Measurements from ENCODE around the gene TP53RK.
"Not testable (repeated sequence)": the region's sequence is repeated elsewhere in the genome, so short reads cannot be mapped to it uniquely, and the experiment has no call there.

The TP53RK gene

DNA sequence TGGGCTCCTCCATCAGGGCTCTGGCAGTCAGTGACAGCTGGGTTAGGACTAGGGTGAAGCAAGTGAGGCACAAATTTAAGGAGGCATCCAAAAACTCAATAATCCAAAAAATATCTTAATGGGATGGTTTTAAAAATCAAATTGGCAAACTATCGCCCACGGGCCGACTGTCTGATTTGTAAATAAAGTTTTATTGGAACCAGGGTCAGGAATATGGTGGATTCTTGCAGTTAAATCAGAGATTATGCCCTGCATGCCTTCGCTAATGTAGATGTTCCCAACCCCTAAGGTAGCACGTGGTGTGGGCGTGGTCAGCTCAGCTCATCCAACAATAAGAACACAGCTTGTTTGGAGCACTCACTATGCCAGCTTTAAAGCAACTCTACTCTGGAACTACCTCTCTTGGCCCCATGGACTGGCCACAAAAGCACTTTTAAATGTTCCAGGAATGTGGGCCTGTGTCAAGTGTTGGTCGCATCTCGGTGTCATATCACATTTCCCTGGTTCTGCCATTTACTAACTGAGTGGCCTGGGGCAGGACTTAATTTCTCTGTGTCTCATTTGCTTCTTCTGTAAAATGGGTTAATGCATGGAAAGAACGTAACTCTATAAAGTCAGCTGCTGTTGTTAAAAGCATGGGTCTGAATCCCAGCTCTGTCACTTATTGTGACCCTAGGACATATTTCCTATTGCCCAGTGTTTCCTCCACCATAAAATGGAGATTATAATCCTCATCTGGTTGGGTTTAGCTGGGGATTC lies 7.0 kb downstream of the TP53RK start:
- H3K4me3 ChIP-seq (ENCODE audit: low read depth, low read length) = no peak overlapping the region

GRCh38 chr20:46681032-46681854 lies 8.0 kb downstream of the TP53RK start:
- no peak overlapping the region for H3K9ac ChIP-seq (ENCODE audit: low read length)
- H3K9me3 ChIP-seq (ENCODE audit: control insufficient read depth, insufficient read depth, low read depth, low read length) = no peaks in the 10 kb centered on the region
- H3K36me3 ChIP-seq (ENCODE audit: control insufficient read depth, insufficient read depth, low read length) = peaks cover 26% of the 10 kb centered on the region
- no peaks in the 10 kb centered on the region for H3K27me3 ChIP-seq (ENCODE audit: control insufficient read depth, insufficient read depth, low read length)
- H3K4me1 ChIP-seq (ENCODE audit: control insufficient read depth, insufficient read depth, low read length) = peaks cover 29% of the 10 kb centered on the region
- no peak overlapping the region for H3K27ac ChIP-seq (ENCODE audit: low read depth, low read length)
- H3K4me3 ChIP-seq (ENCODE audit: low read depth, low read length) = no peak overlapping the region

More for the DNA sequence above, 7.0 kb downstream of the TP53RK start:
- Histone ChIP-seq H3K4me1 (ENCODE audit: control insufficient read depth, insufficient read depth, low read length) (peaks cover 29% of the 10 kb centered on the region), H3K36me3 (ENCODE audit: control insufficient read depth, insufficient read depth, low read length) (peaks cover 33% of the 10 kb centered on the region), H3K9ac (ENCODE audit: low read length) (no peak overlapping the region), H3K27ac (ENCODE audit: low read depth, low read length) (no peak overlapping the region), H3K27me3 (ENCODE audit: control insufficient read depth, insufficient read depth, low read length) (no peaks in the 10 kb centered on the region), H3K9me3 (ENCODE audit: control insufficient read depth, insufficient read depth, low read depth, low read length) (no peaks in the 10 kb centered on the region)

DNA sequence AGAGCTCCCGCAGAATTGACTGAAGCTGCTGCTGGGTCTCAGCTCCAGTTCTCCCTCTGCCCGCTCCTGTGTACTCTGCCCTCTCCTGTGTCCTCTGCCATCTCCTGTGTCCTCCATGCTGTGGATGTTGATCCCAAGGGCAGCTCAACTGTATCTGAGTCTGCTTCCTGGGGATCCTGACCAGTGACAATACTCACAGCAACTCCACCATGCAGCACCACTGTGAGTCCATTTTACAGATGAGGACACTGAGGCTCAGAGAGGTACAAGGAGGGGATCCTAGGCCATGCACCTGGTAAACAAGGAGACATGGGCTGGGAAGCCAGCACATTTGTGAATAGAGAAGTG lies 8.6 kb downstream of the TP53RK start:
- peaks cover 29% of the 10 kb centered on the region for H3K4me1 ChIP-seq (ENCODE audit: control insufficient read depth, insufficient read depth, low read length)
- H3K9ac ChIP-seq (ENCODE audit: low read length) = no peak overlapping the region
- no peaks in the 10 kb centered on the region for H3K9me3 ChIP-seq (ENCODE audit: control insufficient read depth, insufficient read depth, low read depth, low read length)
- H3K27ac ChIP-seq (ENCODE audit: low read depth, low read length) = no peak overlapping the region
- no peaks in the 10 kb centered on the region for H3K27me3 ChIP-seq (ENCODE audit: control insufficient read depth, insufficient read depth, low read length)
- H3K36me3 ChIP-seq (ENCODE audit: control insufficient read depth, insufficient read depth, low read length) = peaks cover 20% of the 10 kb centered on the region
- H3K4me3 ChIP-seq (ENCODE audit: low read depth, low read length) = no peak overlapping the region

DNA sequence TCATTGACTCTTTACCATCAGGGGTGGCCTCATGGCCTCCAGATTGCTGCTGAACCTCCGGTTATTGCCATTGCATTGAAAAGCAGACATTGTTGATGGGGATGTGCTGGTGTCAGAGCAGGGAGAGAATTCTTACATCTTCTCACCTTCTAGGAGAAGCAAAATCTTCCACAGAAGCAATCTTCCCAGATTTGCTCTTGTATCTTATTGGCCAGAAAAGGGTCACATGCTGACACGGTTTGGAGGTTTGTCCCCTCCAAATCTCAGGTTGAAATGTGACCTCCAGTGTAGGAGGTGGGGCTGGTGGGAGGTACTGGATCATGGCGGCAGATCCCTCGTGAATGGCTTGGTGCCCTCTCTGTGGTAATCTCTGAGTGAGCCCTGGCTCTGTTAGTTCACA lies 10.7 kb downstream of the TP53RK start:
- Histone ChIP-seq H3K27me3 (ENCODE audit: control insufficient read depth, insufficient read depth, low read length) (no peaks in the 10 kb centered on the region), H3K36me3 (ENCODE audit: control insufficient read depth, insufficient read depth, low read length) (peaks cover 10% of the 10 kb centered on the region), H3K4me1 (ENCODE audit: control insufficient read depth, insufficient read depth, low read length) (peaks cover 32% of the 10 kb centered on the region), H3K9ac (ENCODE audit: low read length) (no peak overlapping the region), H3K9me3 (ENCODE audit: control insufficient read depth, insufficient read depth, low read depth, low read length) (no peaks in the 10 kb centered on the region), H3K27ac (ENCODE audit: low read depth, low read length) (no peak overlapping the region), H3K4me3 (ENCODE audit: low read depth, low read length) (no peak overlapping the region)

- no peak overlapping the region for H3K9ac ChIP-seq (ENCODE audit: low read length)
- peaks cover 10% of the 10 kb centered on the region for H3K36me3 ChIP-seq (ENCODE audit: control insufficient read depth, insufficient read depth, low read length)
- no peak overlapping the region for H3K4me3 ChIP-seq (ENCODE audit: low read depth, low read length)
- H3K27ac ChIP-seq (ENCODE audit: low read depth, low read length) = no peak overlapping the region
- no peaks in the 10 kb centered on the region for H3K27me3 ChIP-seq (ENCODE audit: control insufficient read depth, insufficient read depth, low read length)
- peaks cover 7% of the 10 kb centered on the region for H3K9me3 ChIP-seq (ENCODE audit: control insufficient read depth, insufficient read depth, low read depth, low read length)
- peaks cover 23% of the 10 kb centered on the region for H3K4me1 ChIP-seq (ENCODE audit: control insufficient read depth, insufficient read depth, low read length)
These were observed 11.6 kb downstream of the TP53RK start for GRCh38 chr20:46677608-46678007.

- Histone ChIP-seq H3K9me3 (ENCODE audit: control insufficient read depth, insufficient read depth, low read depth, low read length) (peaks cover 13% of the 10 kb centered on the region), H3K4me1 (ENCODE audit: control insufficient read depth, insufficient read depth, low read length) (peaks cover 15% of the 10 kb centered on the region), H3K36me3 (ENCODE audit: control insufficient read depth, insufficient read depth, low read length) (peaks cover 10% of the 10 kb centered on the region)
- not testable (repeated sequence) for H3K27ac ChIP-seq (ENCODE audit: low read depth, low read length); H3K27me3 ChIP-seq (ENCODE audit: control insufficient read depth, insufficient read depth, low read length); H3K4me3 ChIP-seq (ENCODE audit: low read depth, low read length); H3K9ac ChIP-seq (ENCODE audit: low read length)
These were observed 12.5 kb downstream of the TP53RK start for GRCh38 chr20:46676649-46677316.

GRCh38 chr20:46674253-46675083 lies 14.8 kb downstream of the TP53RK start:
- H3K4me3 ChIP-seq (ENCODE audit: low read depth, low read length) = no peak overlapping the region
- peaks cover 8% of the 10 kb centered on the region for H3K4me1 ChIP-seq (ENCODE audit: control insufficient read depth, insufficient read depth, low read length)
- peaks cover 33% of the 10 kb centered on the region for H3K9me3 ChIP-seq (ENCODE audit: control insufficient read depth, insufficient read depth, low read depth, low read length)
- H3K9ac ChIP-seq (ENCODE audit: low read length) = no peak overlapping the region
- H3K27me3 ChIP-seq (ENCODE audit: control insufficient read depth, insufficient read depth, low read length) = no peaks in the 10 kb centered on the region
- peaks cover 5% of the 10 kb centered on the region for H3K36me3 ChIP-seq (ENCODE audit: control insufficient read depth, insufficient read depth, low read length)
- no peak overlapping the region for H3K27ac ChIP-seq (ENCODE audit: low read depth, low read length)

- Histone ChIP-seq H3K36me3 (ENCODE audit: control insufficient read depth, insufficient read depth, low read length) (peaks cover 11% of the 10 kb centered on the region), H3K27ac (ENCODE audit: low read depth, low read length) (no peak overlapping the region), H3K9ac (ENCODE audit: low read length) (no peak overlapping the region), H3K4me3 (ENCODE audit: low read depth, low read length) (no peak overlapping the region), H3K27me3 (ENCODE audit: control insufficient read depth, insufficient read depth, low read length) (no peaks in the 10 kb centered on the region), H3K9me3 (ENCODE audit: control insufficient read depth, insufficient read depth, low read depth, low read length) (peaks cover 33% of the 10 kb centered on the region), H3K4me1 (ENCODE audit: control insufficient read depth, insufficient read depth, low read length) (peaks cover 8% of the 10 kb centered on the region)
These were observed 15.6 kb downstream of the TP53RK start for GRCh38 chr20:46673394-46674252.

DNA sequence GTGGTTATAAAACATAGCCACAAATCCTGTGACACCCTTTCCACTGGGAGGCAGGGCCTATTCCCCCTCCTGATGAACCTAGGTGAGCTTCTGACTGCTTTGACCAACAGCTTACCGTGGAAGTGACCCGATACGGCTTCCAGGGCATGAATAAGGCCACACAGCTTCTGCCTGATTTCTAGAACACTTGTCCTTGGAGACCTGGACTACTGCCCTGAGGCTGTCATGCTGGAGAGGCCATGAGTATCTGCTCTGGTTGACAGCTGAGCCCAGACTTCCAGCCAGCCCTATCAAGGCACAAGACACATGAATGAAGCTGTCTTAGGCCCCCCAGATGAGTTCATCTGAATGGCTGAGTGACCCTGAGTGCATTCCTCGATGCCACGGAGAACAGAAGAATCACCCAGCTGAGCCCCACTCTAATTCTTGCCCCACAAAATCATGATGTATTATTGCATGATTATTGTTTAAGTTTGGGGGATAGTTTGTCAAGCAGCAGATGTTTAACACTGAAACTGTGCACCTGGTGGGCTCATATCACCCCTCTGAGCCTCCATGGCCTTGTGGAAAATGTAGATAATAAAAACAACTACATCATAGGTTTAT lies 16.6 kb downstream of the TP53RK start:
- Histone ChIP-seq H3K27me3 (ENCODE audit: control insufficient read depth, insufficient read depth, low read length) (no peaks in the 10 kb centered on the region), H3K27ac (ENCODE audit: low read depth, low read length) (no peak overlapping the region), H3K9me3 (ENCODE audit: control insufficient read depth, insufficient read depth, low read depth, low read length) (peaks cover 33% of the 10 kb centered on the region), H3K4me3 (ENCODE audit: low read depth, low read length) (no peak overlapping the region), H3K9ac (ENCODE audit: low read length) (no peak overlapping the region), H3K36me3 (ENCODE audit: control insufficient read depth, insufficient read depth, low read length) (peaks cover 11% of the 10 kb centered on the region), H3K4me1 (ENCODE audit: control insufficient read depth, insufficient read depth, low read length) (peaks cover 8% of the 10 kb centered on the region)
